SH-SY5Y (cell line): ENCODE data around the gene NOS3.

Source experiments
- GATA2 ChIP-seq: IDR thresholded peaks from 2 replicates; pipeline ENCODE4 v1.6.1; 2011; ENCODE audit warnings: mild to moderate bottlenecking, low read depth, low read length
- GATA3 ChIP-seq: IDR thresholded peaks from 2 replicates; pipeline ENCODE4 v1.6.1; 2011; ENCODE audit warnings: low read depth, mild to moderate bottlenecking, low read length, moderate library complexity

GRCh38 chr7:150989456-150989855 lies 1.4 kb upstream of the NOS3 start:
- TF ChIP-seq GATA2 (no peak), GATA3 (no peak)
